MG63 (cell line): ENCODE data around the gene CHRD. TPM values are rescaled to one million over a fixed set of nuclear protein-coding genes. Genes with fewer than 3 reads are reported as not detected.

ENCODE experiments used
- DNase-seq: peaks from one replicate; pipeline ENCODE4 v3.0.0-alpha.2; 2020
- H3K27me3 ChIP-seq: fragments of 250-450 bp; sonication (Bioruptor Pico); 2 replicates; pipeline ENCODE4 v1.5.1; 2020; ENCODE audit warnings: mild to moderate bottlenecking, moderate library complexity
- H3K36me3 ChIP-seq: fragments of 250-450 bp; sonication (Bioruptor Pico); 2 replicates; pipeline ENCODE4 v1.5.1; 2020; ENCODE audit warnings: mild to moderate bottlenecking, moderate library complexity
- H3K4me3 ChIP-seq: fragments of 250-450 bp; sonication (Bioruptor Pico); 2 replicates; pipeline ENCODE4 v1.5.1; 2020; ENCODE audit warnings: mild to moderate bottlenecking, moderate library complexity
- H3K9me3 ChIP-seq: fragments of 250-450 bp; sonication (Bioruptor Pico); 2 replicates; pipeline ENCODE4 v1.5.1; 2020; ENCODE audit warnings: mild to moderate bottlenecking, moderate library complexity
- total RNA-seq: library from RNA; depleted of rRNA; stranded (reverse); fragments of >200 nt; shearing (Covaris generic); gene quantifications from 2 replicates; pipeline ENCODE4 v1.2.3, GENCODE V29; 2014; ENCODE audit warnings: low replicate concordance

Gene CHRD
- total RNA-seq, 1 experiment from 2014 or later: 0.03 TPM

DNA sequence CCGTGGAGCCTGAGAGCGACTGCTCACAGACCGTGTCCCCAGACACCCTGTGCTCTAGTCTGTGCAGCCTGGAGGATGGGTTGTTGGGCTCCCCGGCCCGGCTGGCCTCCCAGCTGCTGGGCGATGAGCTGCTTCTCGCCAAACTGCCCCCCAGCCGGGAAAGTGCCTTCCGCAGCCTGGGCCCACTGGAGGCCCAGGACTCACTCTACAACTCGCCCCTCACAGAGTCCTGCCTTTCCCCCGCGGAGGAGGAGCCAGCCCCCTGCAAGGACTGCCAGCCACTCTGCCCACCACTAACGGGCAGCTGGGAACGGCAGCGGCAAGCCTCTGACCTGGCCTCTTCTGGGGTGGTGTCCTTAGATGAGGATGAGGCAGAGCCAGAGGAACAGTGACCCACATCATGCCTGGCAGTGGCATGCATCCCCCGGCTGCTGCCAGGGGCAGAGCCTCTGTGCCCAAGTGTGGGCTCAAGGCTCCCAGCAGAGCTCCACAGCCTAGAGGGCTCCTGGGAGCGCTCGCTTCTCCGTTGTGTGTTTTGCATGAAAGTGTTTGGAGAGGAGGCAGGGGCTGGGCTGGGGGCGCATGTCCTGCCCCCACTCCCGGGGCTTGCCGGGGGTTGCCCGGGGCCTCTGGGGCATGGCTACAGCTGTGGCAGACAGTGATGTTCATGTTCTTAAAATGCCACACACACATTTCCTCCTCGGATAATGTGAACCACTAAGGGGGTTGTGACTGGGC, 35.1 kb upstream of the CHRD start:
- DNase-seq: no peak
- Histone ChIP-seq H3K27me3 (no peaks in the 10 kb centered on the region), H3K36me3 (peaks cover 11% of the 10 kb centered on the region), H3K9me3 (no peaks in the 10 kb centered on the region), H3K4me3 (no peak overlapping the region)

DNA sequence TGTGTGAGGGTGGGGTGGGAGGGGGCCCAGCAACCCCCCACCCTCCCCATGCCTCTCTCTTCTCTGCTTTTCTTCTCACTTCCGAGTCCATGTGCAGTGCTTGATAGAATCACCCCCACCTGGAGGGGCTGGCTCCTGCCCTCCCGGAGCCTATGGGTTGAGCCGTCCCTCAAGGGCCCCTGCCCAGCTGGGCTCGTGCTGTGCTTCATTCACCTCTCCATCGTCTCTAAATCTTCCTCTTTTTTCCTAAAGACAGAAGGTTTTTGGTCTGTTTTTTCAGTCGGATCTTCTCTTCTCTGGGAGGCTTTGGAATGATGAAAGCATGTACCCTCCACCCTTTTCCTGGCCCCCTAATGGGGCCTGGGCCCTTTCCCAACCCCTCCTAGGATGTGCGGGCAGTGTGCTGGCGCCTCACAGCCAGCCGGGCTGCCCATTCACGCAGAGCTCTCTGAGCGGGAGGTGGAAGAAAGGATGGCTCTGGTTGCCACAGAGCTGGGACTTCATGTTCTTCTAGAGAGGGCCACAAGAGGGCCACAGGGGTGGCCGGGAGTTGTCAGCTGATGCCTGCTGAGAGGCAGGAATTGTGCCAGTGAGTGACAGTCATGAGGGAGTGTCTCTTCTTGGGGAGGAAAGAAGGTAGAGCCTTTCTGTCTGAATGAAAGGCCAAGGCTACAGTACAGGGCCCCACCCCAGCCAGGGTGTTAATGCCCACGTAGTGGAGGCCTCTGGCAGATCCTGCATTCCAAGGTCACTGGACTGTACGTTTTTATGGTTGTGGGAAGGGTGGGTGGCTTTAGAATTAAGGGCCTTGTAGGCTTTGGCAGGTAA, 34.3 kb upstream of the CHRD start:
- peak; percentile 64 for DNase-seq

DNA sequence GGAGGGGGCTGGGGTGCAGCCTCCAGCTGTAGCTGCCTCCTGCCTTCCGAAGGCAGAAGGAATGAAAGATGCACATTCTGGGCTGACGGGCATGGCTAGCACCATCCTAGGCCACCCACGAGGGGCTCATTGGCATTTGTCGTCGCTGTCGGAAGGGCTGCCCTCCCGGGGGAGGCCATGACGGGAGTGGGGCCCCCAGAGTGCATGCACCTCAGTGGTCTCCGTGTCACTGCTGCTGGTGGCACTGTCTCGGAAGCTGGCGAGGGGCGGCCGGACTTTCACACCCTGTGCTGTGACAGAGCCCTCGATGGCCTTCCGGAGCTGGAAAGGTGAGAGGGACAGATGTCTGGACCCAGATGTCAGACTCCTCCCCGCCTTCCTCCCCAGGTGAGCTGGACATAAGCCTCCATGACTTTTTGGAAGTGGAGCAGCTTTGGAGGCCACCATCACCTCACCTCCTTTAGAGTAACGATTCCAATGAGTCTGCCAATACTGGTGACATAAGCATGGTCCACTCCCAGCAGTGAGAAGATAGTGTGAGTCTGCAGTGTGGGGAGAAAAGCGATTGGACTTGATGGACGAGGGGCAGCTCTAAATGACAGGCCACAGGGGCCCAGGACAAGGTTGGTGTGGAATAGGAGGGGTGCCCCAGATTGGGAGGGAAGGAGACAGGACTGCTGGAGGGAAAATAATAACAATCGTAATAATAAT, 33.2 kb upstream of the CHRD start:
- Histone ChIP-seq H3K9me3 (no peaks in the 10 kb centered on the region), H3K36me3 (peaks cover 13% of the 10 kb centered on the region), H3K27me3 (no peaks in the 10 kb centered on the region), H3K4me3 (no peak overlapping the region)
- DNase-seq: no peak

More for the DNA sequence above, 34.3 kb upstream of the CHRD start:
- H3K4me3 ChIP-seq: no peak overlapping the region
- H3K27me3 ChIP-seq: no peaks in the 10 kb centered on the region
- no peaks in the 10 kb centered on the region for H3K9me3 ChIP-seq
- peaks cover 11% of the 10 kb centered on the region for H3K36me3 ChIP-seq

- Histone ChIP-seq H3K27me3 (no peaks in the 10 kb centered on the region), H3K9me3 (no peaks in the 10 kb centered on the region)
- no peak for DNase-seq
Observed at GRCh38 chr3:184347321-184348056, 32.4 kb upstream of the CHRD start.

GRCh38 chr3:184348057-184348382, 31.8 kb upstream of the CHRD start:
- peaks cover 5% of the 10 kb centered on the region; the same call in 1 of the 2 replicates for H3K36me3 ChIP-seq

More at GRCh38 chr3:184347321-184348056, 32.4 kb upstream of the CHRD start:
- Histone ChIP-seq H3K4me3 (no peak overlapping the region), H3K36me3 (peaks cover 8% of the 10 kb centered on the region)

GRCh38 chr3:184349563-184350470, 30.0 kb upstream of the CHRD start:
- Histone ChIP-seq H3K9me3 (no peaks in the 10 kb centered on the region), H3K4me3 (no peak overlapping the region), H3K36me3 (peaks cover 7% of the 10 kb centered on the region; the same call in 1 of the 2 replicates), H3K27me3 (no peaks in the 10 kb centered on the region)
- DNase-seq: no peak

More at GRCh38 chr3:184348057-184348382, 31.8 kb upstream of the CHRD start:
- Histone ChIP-seq H3K27me3 (no peaks in the 10 kb centered on the region), H3K9me3 (no peaks in the 10 kb centered on the region), H3K4me3 (no peak overlapping the region)
- no peak for DNase-seq

- Histone ChIP-seq H3K36me3 (peaks cover 7% of the 10 kb centered on the region; the same call in 1 of the 2 replicates), H3K27me3 (no peaks in the 10 kb centered on the region)
Observed at GRCh38 chr3:184350618-184351017, 29.2 kb upstream of the CHRD start.

DNA sequence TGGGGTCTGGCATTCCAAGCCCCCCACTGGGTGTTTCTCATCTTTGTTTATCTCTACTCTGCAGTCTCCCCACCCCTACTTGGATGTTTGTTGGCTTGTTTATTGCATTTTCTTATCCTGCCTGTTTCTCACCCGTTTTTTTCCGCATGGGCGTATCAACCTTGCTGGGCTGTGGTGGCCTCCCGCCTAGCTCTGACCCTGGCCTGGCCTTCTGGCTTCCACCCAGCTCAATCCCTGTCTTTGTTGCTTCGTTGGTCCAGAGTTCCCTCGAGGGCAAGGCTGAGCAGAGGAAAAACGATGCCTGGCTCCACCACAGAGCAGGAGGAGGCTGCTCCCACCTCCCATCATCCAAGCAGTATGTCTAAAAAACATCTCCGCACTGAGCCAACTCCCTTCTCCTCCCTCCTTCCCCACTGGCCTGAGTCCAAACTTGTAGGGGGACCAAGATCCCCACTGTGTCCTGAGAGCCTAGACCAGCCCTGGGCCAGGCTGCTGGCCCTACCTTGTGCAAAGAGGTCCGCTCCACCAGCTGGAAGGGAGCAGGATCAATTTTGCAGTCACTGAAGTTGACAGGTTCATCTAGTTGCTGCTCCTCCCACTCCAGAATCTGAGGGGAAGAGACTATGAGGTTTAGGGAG, 28.2 kb upstream of the CHRD start:
- Histone ChIP-seq H3K4me3 (no peak overlapping the region), H3K27me3 (no peaks in the 10 kb centered on the region), H3K36me3 (peaks cover 5% of the 10 kb centered on the region; the same call in 1 of the 2 replicates), H3K9me3 (no peaks in the 10 kb centered on the region)
- DNase-seq: no peak

More at GRCh38 chr3:184350618-184351017, 29.2 kb upstream of the CHRD start:
- no peaks in the 10 kb centered on the region for H3K9me3 ChIP-seq
- H3K4me3 ChIP-seq: no peak overlapping the region
- no peak for DNase-seq

- H3K4me3 ChIP-seq: no peak overlapping the region
- H3K27me3 ChIP-seq: no peaks in the 10 kb centered on the region
- H3K9me3 ChIP-seq: no peaks in the 10 kb centered on the region
- H3K36me3 ChIP-seq: peaks cover 5% of the 10 kb centered on the region; the same call in 1 of the 2 replicates
- DNase-seq: no peak
Observed at GRCh38 chr3:184352149-184352785, 27.6 kb upstream of the CHRD start.

DNA sequence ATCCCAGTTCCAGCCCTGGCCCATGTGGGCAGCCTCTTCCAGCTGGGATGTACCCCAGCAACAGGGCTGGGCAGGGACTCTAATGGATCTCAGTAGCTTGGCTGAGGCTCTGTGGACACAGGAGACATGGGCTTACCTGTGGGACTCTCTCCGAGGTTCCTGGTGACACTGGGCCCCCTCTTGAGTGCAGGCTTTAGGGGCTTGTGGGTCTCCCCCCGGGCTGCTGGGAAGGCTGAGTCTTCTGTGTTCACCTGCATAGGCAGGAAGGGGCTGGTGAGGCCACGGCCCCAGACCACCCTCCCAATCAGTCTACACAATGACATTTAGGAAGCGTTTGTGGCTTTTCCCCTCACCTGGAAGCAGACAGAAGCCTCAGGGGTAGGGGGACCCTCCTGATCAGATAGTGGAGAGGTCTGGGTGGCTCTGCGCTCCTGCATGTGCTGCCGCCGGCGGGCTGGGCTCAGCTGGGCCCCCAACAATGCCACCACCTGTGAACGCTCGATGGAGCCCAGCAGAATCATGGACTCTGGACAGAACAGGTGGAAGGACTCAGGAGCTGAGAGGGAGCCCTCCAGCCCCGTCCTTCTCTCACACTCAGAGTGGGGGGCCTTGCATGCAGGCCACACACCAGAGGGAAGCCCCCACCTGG, 26.8 kb upstream of the CHRD start:
- Histone ChIP-seq H3K27me3 (no peaks in the 10 kb centered on the region), H3K4me3 (no peak overlapping the region), H3K9me3 (no peaks in the 10 kb centered on the region), H3K36me3 (0 out of 2 replicates have a peak, but pooled peaks cover 5% of the 10 kb centered on the region)
- DNase-seq: no peak

- no peak for DNase-seq
- no peaks in the 10 kb centered on the region for H3K27me3 ChIP-seq
Observed at GRCh38 chr3:184353546-184353941, 26.3 kb upstream of the CHRD start.

DNA sequence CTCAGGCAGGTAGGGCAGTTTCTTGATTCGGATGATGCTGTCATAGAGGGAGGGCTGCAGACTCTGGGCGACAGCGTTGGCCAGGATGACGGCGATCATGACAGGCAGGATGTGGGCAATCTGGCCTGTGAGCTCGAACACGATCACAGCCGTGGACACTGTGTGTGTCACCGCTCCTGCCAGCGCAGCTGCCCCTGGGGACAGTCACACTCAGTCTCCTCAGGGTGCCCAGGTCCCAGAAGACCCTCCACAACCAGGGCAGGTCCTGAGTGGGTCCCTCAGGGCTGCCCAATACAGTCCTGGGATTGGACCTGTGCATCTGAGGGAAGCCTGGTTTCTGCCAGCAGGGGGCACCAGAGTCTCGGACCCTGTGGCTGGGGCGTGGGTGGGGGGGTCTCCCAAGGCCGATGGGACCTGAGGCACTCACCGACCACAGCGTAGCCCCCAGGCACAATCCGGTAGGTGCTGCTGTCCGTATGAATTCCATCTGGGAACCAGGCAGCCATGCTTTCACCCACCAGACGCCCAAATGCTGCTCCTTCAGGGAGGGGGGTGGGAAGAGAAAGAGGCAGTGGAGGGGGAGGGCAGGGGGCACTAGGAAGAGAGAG, 25.6 kb upstream of the CHRD start:
- peak; percentile 37 for DNase-seq
- Histone ChIP-seq H3K36me3 (0 out of 2 replicates have a peak, but pooled peaks cover 5% of the 10 kb centered on the region), H3K4me3 (no peak overlapping the region)

More at GRCh38 chr3:184353546-184353941, 26.3 kb upstream of the CHRD start:
- Histone ChIP-seq H3K4me3 (no peak overlapping the region), H3K9me3 (no peaks in the 10 kb centered on the region), H3K36me3 (0 out of 2 replicates have a peak, but pooled peaks cover 5% of the 10 kb centered on the region)

GRCh38 chr3:184354754-184355153, 25.1 kb upstream of the CHRD start:
- 0 out of 2 replicates have a peak, but pooled peaks cover 5% of the 10 kb centered on the region for H3K36me3 ChIP-seq
- DNase-seq: no peak
- no peak overlapping the region for H3K4me3 ChIP-seq
- no peaks in the 10 kb centered on the region for H3K27me3 ChIP-seq
- no peaks in the 10 kb centered on the region for H3K9me3 ChIP-seq

More for the DNA sequence above, 25.6 kb upstream of the CHRD start:
- no peaks in the 10 kb centered on the region for H3K27me3 ChIP-seq
- H3K9me3 ChIP-seq: no peaks in the 10 kb centered on the region
